ENCODE results near the gene RHBDD1.

Gene RHBDD1

DNA sequence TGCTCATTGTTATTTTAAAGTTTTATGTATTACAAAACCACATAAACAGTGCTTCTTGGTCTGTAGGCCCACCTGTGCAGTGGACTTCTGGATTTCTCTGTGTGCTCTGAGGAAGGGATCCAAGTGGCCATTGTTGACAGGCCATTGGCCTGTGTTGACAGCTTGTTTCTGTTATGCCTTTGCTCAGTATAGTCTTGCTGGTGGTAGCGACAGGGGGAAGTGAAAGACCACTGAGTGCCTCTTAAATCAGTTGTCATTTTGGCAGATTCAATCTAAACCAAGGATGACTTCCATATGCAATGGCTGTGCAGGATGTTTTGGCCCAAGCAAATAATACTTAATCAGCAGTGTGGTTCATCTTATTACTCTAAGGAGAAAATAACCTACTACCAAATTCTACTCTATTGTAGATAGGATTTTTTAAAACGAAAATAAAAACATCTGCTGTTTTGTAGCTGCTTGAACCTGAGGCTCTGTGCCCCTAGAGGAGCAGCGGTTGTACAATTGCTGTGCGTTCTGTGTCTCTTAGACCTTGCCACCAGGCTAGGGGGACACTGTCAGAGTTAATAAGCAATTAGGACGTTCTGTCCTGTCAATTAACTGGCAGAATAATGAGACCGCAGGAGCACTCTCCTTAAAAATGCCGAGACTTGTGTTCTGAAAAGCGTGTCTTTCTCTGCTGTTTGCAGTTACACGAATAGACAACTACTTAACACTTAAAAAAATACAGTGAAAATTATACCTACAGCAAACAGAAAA, 108.2 kb downstream of the RHBDD1 start:
- no peak for DNase-seq

DNA sequence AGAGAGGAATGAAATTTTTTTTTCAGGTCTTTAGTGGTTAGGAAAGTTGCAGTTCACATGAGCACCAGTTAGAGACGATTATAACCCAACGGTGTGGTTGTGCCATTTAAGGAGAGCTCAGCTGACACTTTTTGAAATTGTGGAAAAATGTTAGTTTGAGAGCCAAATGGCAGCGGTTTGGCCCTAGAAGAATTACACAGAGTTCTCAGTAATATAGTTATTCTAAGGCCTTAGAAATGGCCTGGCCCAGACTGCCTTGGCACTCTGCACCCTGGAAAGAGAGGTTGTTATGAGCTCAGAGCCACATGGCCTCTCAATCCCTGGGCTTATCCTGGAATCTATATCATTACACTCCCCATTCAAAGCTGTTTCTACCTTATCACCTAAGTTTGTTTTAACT, 117.4 kb downstream of the RHBDD1 start:
- DNase-seq, result no peak

DNA sequence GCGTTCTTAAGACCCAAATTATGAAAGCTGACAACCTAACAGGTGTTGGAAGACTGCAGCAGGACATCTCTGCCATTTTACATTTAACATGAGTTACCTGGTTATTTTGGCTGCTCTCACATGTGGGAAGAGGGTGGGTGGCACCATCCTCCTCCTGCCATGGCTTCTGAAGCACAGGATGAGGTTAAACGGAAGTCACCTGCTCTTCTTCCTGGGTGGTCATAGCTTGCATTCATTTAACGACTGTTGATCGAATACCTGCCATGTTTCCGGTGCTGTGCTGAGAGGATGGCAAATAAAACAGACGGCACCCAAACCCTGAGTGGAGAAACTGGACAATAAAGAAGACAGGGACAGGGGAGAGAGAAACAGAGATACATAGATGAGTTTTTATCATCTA, 118.0 kb downstream of the RHBDD1 start:
- no peak for DNase-seq

DNA sequence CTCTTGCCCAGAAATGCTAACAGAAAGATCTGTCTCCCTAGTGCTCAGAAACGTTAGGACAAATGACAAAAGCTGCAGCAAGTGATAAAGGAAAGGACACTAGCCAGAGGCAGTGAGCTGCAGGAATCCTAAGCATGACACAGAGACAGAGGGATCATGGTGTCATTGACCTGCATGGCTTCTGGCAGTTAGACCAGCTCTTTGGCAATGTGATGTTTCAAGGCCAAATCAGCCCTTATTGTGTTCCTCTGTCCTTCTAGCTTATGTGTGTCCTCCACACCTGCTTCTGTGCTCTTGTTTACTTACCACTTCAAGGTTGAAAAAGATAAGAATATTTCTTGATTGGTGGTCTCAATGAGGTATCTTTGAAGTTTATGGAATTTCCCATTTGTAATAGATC, 120.8 kb downstream of the RHBDD1 start:
- no peak for DNase-seq

DNA sequence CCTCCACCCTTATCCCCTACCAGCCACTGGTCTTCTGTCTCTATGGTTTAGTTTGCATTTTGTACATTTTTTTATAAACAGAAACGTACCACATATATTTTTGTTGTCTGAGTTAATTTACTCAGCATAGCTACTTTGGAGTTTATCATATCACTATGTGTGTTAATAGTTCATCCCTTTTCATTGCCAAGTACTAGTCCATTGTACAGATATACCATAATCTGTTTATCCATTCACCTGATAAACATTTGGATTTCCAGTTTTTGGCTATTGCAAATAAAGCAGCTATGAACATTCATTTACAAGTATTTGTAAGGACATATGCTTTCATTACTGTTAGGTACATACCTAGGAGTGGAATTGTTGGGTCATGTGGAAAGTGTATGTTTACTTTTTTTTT, 123.6 kb downstream of the RHBDD1 start:
- DNase-seq, result no peak

DNA sequence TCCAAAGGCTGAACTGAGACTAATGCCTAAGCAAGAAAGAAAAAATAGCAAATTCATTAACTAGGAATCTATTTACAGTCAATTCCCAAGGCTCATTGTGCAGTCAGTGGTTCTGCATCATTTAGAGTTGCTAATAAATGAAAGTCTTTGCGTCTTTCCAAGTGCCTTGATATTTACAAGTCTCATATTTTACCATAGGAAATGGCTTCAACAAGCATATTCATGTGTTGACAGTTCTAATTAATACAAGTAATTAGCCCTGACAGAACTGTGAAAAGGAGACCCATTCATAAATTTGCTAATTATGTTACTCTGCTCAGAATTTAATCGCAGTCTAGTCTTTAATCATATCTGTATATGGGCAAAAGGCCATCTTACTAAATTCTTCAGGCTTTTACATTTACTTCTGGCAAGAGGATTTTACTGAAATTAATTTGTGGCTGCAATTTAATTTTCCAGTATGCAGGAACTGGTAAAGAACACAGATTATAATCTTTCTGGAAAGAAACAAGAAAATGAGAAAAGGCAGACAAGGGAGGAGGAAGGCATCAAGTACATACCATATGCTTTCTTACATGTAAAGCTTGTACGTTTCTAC, 126.4 kb downstream of the RHBDD1 start:
- DNase-seq, result no peak

DNA sequence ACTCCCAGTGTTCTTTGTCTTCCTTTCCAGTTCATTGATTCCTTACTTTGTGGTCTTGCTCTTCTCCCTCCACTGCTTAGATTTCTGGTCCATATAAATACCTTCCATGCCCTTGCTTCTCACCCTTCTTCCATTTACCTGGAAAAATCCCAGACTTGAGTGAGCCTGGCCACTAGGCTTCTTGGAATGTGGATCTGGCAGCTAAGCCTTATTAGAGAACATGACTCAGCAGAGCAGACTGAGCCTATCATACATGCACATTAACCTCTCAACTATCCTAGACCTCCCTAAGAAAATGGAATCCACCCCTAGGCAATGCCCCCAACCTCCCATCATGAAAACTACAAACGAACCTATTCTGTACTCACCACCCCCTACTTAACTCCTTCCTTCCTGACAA, 127.7 kb downstream of the RHBDD1 start:
- no peak for DNase-seq

DNA sequence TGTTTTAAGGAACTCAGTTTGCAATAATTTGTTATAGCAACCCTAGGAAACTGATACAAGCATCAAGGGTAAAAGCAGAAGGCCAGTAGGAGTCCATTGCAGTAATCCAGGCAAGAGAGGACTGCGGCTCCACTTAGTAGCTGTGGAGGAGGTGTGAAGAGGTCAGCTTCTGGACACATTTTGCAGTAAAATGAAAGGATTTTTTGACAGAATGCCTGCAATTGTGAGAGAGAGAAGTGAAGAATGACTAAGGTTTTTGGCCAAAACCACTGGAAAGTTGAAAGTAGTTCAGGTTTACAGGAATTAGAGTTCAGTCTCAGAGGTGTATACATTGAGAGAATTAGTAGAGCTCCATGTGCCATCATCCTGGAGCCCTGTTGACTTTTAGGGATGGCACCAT, 129.5 kb downstream of the RHBDD1 start:
- DNase-seq, result no peak

DNA sequence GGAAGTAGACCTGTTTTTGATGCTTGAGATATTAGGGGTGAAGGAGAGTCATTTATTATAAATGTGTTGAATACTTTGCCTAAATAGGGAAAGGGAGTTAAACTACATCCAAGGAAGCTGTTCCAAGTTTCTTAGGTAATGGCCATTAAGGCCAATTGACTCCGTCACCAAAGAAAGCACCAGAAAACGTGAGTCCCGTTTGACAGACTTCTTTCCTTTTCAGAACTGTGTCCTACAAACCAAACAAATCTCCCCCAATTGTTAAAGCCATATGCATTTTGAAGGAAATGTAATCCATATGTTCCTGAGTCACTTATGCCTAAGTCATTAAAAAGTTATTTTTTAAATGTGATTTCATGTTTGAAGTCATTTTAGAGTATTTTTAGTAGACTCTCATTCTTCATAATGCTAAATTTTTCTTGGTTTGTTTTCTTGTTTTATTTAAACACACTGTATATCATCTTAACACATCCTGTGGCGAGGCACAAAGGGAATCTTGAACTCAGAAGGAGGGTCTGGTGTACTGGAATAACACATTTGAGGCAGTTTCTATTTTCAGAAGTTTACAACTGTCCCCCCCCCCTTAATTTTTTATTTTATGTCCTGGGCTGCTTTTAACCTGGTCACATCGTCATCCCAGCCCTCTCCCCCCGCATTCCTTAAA, 133.7 kb downstream of the RHBDD1 start:
- no peak for DNase-seq

DNA sequence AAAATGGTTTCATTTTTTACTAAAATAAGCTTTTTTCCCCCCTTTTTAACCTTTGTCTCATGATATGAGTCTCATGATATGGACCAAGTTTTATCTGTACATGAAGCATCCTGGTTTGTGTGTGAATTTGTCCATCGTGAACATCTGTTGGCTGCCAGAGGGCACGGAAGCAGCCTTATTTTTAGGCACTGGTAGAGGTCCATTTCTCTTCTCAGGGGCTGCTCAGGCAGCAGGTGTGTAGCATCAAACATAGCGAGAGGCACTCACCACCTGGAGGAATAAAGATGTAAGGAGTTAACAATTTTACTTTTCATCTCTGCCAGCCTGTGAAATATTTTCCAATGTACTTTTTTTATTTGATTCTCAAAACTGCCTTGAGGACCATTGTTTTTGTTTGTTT, 134.5 kb downstream of the RHBDD1 start:
- DNase-seq, result no peak

DNA sequence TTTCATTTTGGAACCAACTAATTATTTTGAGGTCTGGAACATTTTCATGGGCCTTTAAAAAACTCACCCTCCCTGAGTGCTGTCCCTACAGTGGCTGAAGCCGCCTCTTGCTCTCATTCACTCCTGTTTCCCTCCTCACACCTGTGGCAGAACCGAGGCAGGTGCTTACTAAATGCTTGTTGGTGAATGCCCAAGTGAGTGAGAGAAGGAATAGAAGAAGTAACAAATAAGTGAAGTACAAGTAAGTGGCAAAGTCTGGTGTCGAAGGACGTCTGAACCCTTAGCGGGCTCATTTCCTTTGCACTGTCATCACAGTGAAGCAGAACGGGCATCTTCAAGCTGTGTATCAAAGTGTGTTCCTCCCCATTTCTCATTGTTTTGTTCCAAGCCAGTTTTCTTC, 135.2 kb downstream of the RHBDD1 start:
- no peak for DNase-seq

DNA sequence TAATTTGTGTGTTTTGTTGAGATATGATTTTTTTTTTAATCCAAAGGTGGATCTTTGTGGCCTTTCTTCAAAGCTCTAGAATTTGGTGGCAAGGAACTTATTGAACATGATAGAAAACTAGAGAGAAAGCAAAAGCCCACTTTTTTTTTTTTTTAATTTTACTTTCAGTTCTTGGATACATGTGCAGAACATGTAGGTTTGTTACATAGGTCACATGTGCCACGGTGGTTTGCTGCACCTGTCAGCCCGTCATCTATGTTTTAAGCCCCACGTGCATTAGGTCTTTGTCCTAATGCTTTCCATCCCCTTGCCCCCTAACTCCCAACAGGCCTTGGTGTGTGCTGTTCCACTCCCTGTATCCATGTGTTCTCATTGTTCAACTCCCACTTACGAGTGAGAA, 135.9 kb downstream of the RHBDD1 start:
- DNase-seq, result no peak

DNA sequence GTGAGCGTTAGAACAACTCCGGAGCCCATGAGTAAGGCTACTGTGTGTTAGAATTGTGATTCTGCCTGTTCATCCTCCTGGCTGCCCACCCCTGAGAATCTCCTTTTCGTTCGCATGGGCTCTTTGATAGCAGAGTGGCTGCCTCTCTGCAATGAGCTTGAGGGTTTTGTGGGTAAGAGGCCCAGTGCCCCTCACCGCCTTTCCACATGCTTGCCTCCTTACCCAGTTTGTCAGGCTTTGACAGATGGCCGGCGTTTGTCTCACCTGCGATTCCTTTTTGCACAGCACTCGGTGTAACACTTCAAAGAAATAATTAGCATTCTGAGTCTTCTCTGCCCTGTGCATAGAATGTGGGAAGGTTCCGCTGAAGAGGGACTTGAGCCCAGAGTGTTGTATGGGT, 138.0 kb downstream of the RHBDD1 start:
- no peak for DNase-seq

DNA sequence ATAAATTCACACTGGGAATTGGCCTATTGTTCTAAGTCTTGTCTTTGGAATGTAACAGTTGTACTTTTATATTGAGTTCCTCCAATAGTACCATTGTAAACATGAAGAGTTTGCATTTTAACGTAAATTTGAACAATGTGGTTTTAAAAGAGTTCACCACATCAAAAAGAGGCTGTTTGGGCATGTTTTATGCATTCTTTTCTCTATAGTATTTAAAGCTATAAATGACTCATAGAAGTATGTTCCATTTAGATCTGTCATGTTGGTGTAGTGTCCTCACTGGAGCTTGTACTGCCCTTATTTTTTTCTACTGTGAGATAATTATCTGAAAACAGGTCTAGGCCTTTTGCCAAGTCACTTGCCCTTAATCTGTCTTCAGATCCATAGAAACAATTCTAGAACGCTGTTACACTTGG, 141.9 kb downstream of the RHBDD1 start:
- no peak for DNase-seq

DNA sequence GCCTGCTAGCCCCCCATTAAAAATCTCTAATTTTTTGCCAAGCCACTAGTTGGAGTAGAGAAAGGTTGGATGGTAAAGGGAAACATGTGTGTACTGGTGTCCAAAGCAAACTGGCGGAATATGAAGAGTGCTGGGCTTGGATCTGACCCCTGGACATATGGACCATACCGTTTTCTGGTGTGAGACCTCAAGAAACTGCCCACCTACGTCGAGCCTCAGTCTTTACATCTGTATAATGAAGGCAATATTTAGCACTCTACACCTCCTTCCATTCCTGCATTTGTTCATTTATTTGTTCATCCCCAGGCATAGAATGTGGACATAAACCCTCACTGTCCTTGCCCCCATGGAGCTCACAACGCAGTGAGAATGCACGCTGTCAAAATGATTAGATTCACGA, 142.4 kb downstream of the RHBDD1 start:
- no peak for DNase-seq

DNA sequence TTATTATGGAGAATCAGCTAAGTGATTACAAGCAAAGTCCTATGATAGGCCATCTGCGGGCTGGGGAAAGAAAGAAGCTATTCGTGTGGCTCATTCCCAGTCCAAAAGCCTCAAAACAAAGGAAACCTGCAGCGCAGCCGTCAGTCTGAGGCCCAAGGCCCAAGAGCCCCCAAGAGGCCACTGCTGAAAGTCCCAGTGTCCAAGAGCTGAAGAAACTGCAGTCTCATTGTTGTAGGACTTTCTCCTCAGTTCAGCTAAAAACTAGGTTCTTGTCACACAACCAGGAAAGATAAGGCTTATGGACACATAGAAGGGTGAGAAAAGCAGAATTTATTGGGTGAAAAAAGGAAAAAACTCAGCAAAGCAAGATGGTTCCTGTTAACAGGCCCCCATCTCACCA, 143.2 kb downstream of the RHBDD1 start:
- no peak for DNase-seq

DNA sequence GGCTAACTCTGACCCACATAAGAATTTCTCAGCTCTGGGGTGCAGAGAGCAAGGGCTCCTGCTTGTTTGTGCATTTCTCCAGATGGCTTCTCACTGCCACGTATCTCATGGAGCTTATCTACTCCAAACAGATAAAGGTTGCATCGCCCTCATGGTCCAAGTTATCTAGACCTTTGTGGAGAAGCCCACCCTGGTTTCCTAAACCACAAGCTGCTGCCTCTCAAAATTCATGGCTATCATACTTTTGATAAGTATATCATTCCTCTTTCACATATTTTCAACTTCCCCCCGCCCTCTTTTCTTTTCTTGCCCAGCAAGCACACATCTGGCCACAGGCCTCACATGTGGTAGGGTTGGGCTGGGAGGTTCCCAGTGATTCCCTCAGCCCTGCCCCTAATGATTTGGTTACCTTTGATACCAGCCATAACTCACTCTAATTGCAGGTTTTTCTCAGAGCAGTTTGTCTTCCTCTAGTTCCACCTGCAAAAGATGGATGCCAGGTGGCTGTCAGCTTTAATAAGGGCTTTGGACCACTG, 146.0 kb downstream of the RHBDD1 start:
- no peak for DNase-seq

DNA sequence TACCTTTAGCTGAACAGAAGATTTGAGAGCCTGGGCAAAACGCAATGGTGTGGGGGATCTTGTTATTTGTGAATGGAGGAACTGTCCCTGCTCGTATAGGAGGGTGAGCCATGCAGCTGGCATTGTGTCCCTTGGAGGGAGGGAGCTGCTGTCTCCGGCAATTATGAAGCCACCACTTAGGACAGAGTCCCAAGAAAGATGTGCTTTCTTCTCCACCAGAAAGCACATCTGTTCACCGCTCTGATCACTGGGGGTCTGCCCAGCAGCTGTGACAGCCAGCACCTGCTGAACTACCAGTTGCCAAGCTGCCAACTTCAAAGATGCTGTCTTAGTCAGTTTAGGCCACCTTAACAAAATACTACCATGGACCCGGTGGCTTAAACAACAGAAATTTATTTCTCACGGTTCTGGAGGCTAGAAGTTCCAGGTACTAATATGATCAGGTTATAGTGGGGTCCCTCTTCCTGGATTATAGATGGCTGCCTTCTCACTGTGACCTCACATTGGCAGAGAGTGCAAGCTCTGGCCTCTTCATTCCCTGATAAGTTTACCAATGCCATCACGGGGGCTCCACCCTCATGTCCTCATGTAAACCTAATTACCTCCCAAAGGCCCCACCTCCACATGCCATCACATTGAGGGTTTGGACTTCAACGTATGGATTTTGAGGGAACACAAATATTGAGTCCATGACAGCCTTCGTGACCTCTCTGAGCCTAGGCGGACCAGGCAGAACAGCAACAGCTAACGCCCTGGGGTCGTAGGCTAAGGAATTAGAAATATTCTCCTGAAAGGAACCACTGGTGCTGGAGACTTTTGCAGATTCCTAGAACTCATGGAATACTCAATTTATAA, 148.3 kb downstream of the RHBDD1 start:
- no peak for DNase-seq

DNA sequence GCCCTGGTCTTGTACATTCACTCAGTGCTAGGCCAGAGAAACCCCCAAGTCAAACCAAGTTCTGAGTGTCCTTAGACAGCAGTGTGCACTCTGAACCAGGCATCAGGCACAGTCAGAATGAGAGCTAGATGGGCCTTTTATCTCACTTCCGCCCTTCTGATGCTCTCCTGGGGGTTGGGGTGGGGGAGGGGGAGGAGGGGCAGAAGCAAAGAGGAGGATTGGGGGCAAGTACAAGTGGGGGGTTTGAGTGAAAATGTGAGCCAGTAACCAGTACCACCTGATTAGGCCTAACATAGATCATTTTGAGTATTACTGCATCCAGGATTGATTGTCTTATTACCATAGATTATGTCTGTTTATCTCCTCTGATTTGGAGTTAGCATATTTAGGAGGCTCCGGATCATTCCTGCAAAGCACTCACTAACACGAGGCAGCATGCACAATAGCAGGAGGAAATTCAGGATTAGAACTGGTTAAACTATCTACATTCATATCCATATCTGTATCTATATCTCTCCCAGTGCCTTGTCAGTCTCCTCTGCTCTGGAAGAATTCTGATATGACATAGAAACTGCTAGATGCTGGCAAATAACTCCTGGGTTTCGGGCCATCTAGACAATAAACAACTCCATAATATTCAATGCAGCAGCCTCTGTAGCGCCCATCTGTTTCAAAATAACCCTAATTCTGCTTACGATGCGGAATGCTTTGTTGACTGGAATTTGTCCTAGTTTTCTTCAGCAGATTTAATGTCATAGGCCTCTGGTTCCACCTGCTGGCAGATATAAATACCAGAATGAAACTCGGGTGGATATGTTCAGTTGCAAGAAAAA, 149.1 kb downstream of the RHBDD1 start:
- DNase-seq, result peak; percentile 23

DNA sequence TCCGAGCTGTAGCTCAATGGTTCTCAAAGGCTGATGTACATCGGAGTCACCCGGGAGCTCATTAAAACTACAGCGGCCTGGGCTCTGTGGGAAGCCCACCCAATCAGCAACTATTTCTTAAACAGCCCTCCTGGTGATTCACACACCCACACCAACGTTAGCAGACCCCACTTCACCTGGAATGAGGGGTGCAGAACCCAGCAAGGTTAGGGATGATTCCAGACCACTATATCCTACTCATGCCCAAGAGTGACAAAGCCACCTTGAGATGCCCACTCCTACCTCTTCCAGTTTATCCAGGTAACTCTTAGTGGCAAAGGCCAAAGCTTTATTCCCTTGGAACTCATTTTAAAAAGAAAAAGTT, 149.7 kb downstream of the RHBDD1 start:
- DNase-seq, result no peak

DNA sequence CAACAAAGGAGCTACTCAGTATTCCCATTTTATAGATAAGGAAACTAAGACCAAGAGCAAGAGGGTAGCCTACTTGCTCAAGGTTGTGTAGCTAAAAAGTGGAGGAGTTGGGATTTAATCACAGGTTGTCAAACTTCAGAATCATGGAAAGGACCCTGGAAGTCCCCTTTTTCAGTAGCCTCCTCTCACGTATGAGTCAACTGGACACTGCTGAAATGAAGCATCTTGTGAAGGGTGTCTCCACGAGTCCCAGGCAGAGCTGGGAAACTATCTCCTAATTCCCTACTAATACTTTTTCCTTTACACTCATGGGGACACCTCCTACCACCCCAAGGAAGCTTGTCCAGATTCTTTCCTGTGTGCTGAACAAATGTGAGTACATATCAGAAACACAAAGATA, 155.8 kb downstream of the RHBDD1 start:
- DNase-seq, result no peak

DNA sequence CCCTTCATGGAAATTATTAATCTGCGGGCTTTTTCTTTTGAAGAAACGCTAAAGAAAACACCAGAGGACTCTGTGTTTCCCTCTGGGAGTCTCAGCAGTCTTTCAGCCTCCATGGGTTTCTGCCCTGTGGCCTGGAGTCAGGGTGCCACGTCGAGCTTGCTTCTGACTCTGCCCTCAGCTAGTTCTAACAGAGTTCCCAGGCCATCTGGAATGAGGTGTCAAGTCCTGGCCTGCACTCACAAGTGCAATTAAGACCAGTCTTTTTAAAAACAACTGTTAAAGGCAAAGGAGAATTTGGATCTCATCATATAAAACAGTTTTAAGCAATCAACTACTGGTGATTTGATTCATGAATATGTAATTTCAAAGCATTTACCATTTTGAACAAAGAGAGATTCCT, 157.3 kb downstream of the RHBDD1 start:
- no peak for DNase-seq
